ENCODE measurements around the gene RIMS4. TPM values are rescaled to one million over a fixed set of nuclear protein-coding genes. Genes with fewer than 3 reads are reported as not detected.

The RIMS4 gene
- total and polyA plus RNA-seq, 12 donors, result 0.11 to 6.3 (median 0.78) TPM; not detected in 1

DNA sequence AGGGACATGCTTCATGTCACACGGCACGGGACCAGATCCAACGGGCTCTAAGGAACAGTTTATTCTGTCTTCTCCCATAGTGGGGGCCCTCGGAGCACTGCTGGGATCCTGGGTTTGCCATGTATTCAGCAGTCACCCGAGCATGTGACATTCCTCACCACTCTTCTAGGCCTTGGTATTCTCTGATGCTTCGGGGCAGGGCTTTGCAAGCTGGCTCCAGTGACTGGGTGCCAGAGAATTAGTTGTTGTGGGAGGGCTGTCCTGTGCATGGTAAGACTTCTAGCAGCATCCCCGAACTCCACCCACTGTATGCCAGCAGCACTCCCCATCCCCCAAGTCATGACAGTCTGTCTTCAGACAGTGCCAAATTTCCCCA is 89.7 kb downstream of the RIMS4 start:
- Histone ChIP-seq H3K4me3 (no peak overlapping the region), H3K36me3 (replicated peaks in 1 of 2) (no peaks in the 10 kb centered on the region), H3K27ac (peak overlapping the region; percentile 49 to 92 (median 80)), H3K9me3 (replicated peaks in 1 of 3) (no peaks in the 10 kb centered on the region), H3K4me1 (replicated peaks in 1 of 2) (peaks cover 24 to 31% of the 10 kb centered on the region in 2 donors), H3K27me3 (no peaks in the 10 kb centered on the region)
- DNase-seq, result peak in 6 of 7 donors; percentile 70 to 85 (median 82)
- TF ChIP-seq POLR2A (IDR thresholded peaks at IDR 0.05) (peak in 1 of 2 donors; percentile 67), CTCF (IDR thresholded peaks at IDR 0.05) (no peak)
- intact Hi-C loops (cut with DNase I), result no loop called here
- 43 to 57% (median 48%) methylated on average over 6 to 7 of the region's 7 CpGs for WGBS, 4 donors

DNA sequence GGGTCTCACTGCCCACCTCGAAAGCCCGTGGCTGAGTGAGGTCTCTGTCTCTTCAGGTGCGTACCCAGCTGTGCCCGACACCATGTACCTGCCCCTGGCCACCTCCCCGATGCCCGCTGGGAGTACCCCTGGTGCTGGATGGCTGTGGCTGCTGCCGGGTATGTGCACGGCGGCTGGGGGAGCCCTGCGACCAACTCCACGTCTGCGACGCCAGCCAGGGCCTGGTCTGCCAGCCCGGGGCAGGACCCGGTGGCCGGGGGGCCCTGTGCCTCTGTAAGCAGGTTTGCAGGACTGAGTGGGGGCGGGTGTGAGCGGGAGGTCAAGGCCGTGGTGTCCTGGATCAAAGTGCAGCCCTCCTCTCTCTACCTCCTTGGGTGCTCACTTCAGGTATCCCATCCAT is 90.5 kb downstream of the RIMS4 start:
- no peak for DNase-seq
- intact Hi-C loops (cut with DNase I), result no loop called here
- WGBS, 4 donors, result 82 to 91% (median 88%) methylated on average over 3 to 19 of the region's 19 CpGs
- Histone ChIP-seq H3K9me3 (replicated peaks in 1 of 3) (no peaks in the 10 kb centered on the region), H3K27me3 (no peaks in the 10 kb centered on the region), H3K4me1 (replicated peaks in 1 of 2) (peaks cover 32 to 36% of the 10 kb centered on the region in 2 donors), H3K36me3 (replicated peaks in 1 of 2) (no peaks in the 10 kb centered on the region), H3K27ac (peak overlapping the region; percentile 49 to 92 (median 80)), H3K4me3 (no peak overlapping the region)
- TF ChIP-seq POLR2A (IDR thresholded peaks at IDR 0.05) (no peak), CTCF (IDR thresholded peaks at IDR 0.05) (no peak)

DNA sequence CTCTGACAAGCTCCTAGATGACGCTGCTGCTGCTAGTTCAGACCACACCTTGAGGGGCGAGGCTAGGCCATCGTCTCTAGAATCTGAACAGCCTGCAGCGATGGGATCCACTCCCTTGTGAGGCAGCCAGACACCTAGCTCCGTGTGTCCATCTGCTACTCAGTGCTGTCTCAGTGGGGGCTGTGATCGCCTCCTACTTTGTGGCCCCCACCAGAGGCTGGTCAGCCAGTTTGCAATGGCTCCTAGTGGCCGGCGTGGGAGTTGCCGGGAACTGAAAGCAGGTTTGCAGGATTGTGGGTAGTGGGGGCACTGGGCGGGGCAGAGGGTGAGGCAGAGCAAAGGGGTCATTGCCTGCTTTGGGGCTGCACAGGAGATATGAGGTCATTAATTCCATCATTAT is 92.4 kb downstream of the RIMS4 start:
- peaks cover 40 to 46% of the 10 kb centered on the region in 2 donors for H3K4me1 ChIP-seq (replicated peaks in 1 of 2)
- DNase-seq, result no peak
- TF ChIP-seq POLR2A (IDR thresholded peaks at IDR 0.05) (no peak), CTCF (IDR thresholded peaks at IDR 0.05) (peak in 5 of 6 experiments; percentile 8 to 24 (median 21))
- no peak overlapping the region for H3K4me3 ChIP-seq
- no peaks in the 10 kb centered on the region for H3K9me3 ChIP-seq (replicated peaks in 1 of 3)
- no peaks in the 10 kb centered on the region for H3K36me3 ChIP-seq (replicated peaks in 1 of 2)
- WGBS, 4 donors, result 69 to 91% (median 77%) methylated on average over 9 to 10 of the region's 10 CpGs
- H3K27me3 ChIP-seq, result no peaks in the 10 kb centered on the region
- peak overlapping the region in 1 of 5 donors; percentile 50 for H3K27ac ChIP-seq
- intact Hi-C loops (cut with DNase I), result no loop called here

DNA sequence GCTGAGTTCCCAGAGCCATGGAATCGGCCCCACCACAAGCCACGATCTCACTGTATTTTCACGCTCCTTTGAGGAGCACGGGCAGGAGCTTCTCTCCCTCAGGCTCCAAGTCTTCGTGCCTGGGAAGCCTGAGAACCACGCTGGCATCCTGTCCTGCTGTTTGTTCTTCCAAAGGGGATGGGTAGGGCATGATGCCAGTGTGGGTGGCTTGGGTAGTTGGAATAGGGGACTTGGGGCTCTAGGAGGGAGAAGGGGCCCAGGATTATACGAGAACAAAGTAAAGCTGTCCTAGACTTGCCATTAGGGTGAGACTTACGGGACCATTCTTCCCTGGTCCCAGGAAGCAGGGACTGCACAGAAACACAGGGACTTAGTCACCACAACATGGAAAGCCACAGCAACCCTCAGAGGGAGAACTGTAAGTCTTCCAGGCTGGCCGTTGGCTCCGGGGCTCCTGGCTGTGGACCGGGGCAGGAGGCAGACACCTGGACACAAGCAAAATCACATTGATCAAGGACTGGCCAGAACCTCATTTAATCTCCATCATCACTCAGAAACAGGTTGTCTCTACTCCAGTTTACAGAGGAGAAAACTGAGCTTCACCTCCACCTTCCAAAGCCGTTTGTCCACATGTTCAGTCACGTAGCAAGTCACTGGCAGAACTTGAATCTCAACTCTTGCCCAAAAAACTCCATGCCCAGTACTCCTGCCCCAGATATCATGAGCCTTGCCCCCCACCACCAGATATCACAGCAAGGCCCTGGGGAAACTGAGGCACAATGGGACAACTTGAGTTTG is 93.8 kb downstream of the RIMS4 start:
- H3K27ac ChIP-seq, result peak overlapping the region in 3 of 5 donors; percentile 28 to 82 (median 59)

More for the DNA sequence above, 93.8 kb downstream of the RIMS4 start:
- Histone ChIP-seq H3K4me1 (replicated peaks in 1 of 2) (peaks cover 40 to 43% of the 10 kb centered on the region in 2 donors), H3K9me3 (replicated peaks in 1 of 3) (no peaks in the 10 kb centered on the region), H3K4me3 (no peak overlapping the region), H3K27me3 (no peaks in the 10 kb centered on the region), H3K36me3 (replicated peaks in 1 of 2) (no peaks in the 10 kb centered on the region)
- 67 to 80% (median 71%) methylated on average over 8 to 13 of the region's 13 CpGs for WGBS, 4 donors
- intact Hi-C loops (cut with DNase I), result no loop called here
- TF ChIP-seq POLR2A (IDR thresholded peaks at IDR 0.05) (no peak), CTCF (IDR thresholded peaks at IDR 0.05) (no peak)
- DNase-seq, result peak in 1 of 7 donors; percentile 20
